HG02852 (cell line): ENCODE data around the gene TRAF3.
"Not testable (repeated sequence)": the region's sequence is repeated elsewhere in the genome, so short reads cannot be mapped to it uniquely, and the experiment has no call there.

Experiments
- ATAC-seq: cut with Tn5 transposase; IDR thresholded peaks from one replicate; pipeline ENCODE4 v1.9.1; 2021; ENCODE audit warnings: mild to moderate bottlenecking, moderate library complexity; ENCODE audit not compliant: unreplicated experiment

The TRAF3 gene

GRCh38 chr14:102805941-102806340 is 28.7 kb downstream of the TRAF3 start:
- no peak for ATAC-seq

DNA sequence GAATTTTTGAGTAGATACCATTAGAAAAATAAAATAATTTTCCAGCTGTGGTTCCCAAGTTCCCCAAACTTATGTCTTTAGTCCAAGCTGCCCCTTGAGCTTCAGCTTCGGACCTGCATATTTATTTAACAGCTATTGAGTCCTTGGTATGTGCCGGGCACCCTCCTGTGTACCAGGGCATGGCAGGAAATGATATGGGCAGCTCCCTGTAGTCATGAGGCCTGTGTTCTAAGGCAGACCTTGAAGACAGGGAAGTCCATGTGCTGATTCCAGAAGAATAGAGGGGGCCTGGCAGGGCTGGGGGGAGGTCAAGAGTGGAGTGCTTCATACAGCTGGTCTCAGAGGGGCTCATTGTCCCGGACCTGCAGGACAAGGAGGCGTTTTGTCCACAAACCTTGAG is 29.2 kb downstream of the TRAF3 start:
- ATAC-seq, result no peak

DNA sequence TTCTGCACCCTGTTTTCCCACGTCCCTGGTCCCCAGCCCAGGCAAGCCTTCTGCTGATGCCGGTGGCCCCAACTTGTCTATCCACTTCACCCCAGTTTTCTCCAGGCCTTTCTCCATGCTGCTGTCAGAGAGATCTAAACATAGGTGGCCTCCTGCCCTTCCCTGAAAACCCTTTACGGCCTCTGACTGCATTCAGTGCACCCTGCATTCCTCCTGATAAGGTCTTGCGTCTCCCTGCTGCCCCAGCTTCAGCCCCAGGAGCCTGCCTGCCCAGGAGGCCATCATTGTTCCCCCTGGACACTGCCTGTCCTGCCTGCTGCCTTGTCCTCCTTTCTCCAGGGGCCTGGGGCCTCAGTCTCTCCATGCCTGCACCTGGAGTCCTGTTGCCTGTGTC is 29.8 kb downstream of the TRAF3 start:
- no peak for ATAC-seq

DNA sequence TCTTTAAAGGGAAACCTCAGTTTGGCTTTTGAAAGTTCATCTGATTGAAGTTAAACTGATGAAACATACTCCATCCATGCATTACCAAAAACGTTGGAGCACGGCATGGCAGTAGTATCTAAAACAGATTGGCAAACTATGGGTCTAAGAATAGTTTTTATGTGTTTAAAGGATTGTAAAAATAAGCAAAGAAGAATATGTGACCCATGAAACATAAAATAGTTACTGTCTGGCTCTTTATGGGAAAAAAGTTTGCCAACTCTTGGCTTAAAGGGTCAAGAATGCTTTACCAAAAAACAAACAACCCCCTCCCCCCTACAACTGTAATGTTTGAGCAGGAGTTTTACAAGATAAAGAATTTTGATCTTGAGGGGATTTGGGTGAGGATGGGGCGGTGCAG is 32.6 kb downstream of the TRAF3 start:
- ATAC-seq, result no peak

DNA sequence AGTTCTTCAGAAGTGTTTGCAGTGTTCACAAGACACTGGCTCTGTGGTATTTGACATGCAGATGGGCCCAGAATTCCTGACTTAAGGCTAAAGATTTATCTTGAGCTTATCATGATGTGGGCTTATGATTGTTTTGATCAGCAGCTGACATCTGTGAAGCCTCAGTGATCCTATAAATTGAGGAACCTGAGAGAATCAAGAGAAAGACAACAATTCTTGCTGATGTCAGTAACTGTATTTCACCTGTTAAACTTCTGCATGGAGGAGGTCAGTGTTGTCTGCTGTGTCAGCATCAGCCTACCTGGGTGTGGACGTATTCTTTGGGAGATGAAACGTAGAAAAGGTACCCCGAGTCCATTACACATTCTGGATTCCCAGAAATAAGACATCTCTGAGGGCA is 33.3 kb downstream of the TRAF3 start:
- ATAC-seq, result no peak

- no peak for ATAC-seq
These were observed 34.2 kb downstream of the TRAF3 start for GRCh38 chr14:102811254-102811963.

DNA sequence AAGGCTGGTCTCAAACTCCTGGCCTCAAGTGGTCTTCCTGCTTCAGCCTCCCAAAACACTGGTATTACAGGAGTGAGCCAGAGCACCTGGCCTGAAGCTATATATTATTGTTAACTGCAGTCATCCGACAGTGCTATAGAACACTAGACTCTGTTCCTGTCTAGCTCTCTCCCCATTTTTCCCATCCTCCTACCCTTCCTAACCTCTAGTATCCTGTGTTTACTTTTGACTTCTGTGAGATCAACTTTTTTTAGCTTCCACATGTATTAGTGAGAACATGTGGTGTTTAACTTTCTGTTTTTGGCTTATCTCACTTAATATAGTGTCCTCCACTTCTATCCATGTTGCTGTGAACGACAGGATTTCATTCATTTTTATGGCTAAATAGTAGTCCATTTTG is 34.7 kb downstream of the TRAF3 start:
- ATAC-seq, result no peak

DNA sequence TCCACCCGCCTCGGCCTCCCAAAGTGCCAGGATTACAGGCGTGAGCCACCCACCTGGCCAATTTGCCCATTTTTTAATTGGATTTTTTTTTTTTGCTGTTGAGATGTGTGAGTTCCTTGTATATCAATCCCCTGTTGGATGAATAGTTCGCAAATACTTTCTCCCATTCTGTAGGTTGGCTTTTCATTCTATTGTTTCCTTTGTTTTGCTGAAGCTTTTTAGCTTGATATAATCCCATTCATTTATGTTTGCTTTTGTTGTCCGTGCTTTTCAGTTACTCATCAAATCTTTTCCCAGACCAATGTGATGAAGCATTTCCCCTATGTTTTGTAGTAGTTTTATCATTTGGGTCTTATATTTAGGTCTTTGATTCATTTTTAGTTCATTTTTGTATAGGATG is 36.4 kb downstream of the TRAF3 start:
- ATAC-seq, result no peak

GRCh38 chr14:102817318-102817717 is 40.1 kb downstream of the TRAF3 start:
- no peak for ATAC-seq

- ATAC-seq, result no peak
These were observed 41.0 kb downstream of the TRAF3 start for GRCh38 chr14:102817942-102818940.

DNA sequence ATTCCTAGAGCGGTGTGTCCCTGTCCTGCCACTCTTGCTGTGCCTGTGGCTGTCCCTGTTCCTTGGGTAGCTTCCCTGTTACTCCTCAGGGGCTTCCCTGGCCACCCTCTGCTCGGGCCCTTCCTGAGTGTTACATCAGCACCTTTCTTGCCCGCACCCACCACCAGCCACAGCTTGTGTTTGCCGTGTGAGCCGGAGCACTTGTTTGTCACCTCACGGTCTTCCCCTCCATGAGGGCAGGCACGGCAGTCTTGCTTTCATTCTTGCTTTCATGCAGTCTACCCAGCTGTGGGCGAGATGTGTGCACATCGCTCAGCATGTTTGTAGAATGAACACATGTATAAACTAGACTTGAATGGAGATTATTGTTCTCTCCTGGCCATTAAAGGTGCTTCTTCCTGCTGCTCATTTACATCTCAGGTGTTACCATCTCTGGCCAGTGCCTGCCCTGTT is 42.0 kb downstream of the TRAF3 start:
- peak; percentile 73 for ATAC-seq

GRCh38 chr14:102819747-102820330 is 42.6 kb downstream of the TRAF3 start:
- peak; percentile 12 for ATAC-seq

DNA sequence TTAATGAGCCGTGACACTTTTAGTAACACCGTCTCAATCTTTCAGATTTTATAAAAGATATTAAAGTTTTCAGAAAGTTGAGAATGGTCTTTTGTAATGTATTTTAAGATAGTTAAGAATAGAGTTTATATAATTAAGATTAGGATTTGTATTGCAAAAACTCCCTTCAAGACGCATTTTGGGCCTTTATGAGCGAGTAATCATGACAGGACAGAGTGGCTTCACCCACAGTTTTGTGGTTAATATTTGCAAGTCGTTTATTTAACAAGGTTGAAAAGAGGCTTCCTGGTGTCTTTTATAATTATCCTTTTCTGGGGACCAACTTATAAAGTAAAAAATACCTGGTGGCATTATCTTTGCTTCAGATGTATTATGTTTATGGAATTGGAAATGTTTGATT is 44.0 kb downstream of the TRAF3 start:
- no peak for ATAC-seq

- ATAC-seq, result no peak
These were observed 45.1 kb downstream of the TRAF3 start for GRCh38 chr14:102822311-102822863.

DNA sequence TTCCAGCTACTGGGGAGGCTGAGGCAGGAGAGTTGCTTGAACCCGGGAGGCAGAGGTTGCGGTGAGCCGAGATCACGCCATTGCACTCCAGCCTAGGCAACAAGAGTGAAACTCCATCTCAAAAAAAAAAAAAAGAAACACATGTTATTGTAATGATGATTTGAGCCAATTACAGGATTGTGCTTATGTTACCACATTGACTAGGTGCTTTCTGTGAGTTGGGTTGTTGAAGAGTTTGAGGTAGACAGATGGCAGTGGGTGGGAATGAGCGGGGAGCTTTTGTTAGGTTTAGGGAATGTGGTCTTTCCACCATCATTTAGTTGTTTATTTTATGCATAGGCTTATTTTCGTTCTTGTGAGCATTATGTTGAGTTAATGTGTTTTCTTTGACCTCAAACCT is 45.6 kb downstream of the TRAF3 start:
- not testable (repeated sequence) for ATAC-seq

DNA sequence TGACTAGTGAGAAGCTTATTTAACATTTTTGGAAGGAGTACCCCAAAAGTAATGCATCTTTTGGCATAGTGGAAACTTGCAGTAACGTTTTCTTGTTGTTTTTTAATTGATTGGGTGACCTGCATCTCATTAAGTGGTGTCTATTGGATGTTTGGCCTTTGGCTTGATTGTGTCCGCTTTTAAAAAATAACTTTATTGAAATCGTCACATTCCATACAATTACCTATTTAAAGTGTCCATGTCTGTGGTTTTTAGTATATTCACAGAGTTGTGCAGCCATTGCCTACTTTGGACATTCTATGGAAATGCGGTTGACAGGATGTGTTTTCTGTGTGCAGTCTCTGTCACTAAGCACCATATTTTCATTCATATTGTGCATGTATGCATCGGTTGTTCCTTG is 46.3 kb downstream of the TRAF3 start:
- no peak for ATAC-seq

- ATAC-seq, result no peak
These were observed 47.6 kb downstream of the TRAF3 start for GRCh38 chr14:102824832-102825231.

GRCh38 chr14:102825307-102826095 is 48.3 kb downstream of the TRAF3 start:
- ATAC-seq, result no peak

- ATAC-seq, result no peak
These were observed 48.9 kb downstream of the TRAF3 start for GRCh38 chr14:102826161-102826560.
